Activated CD4-positive, alpha-beta T cell treated with anti-CD3 and anti-CD28 coated beads for 36 hours (primary cell): Measurements from ENCODE around the gene PPP1R1C. TPM values are rescaled to one million over a fixed set of nuclear protein-coding genes. Genes with fewer than 3 reads are reported as not detected.

Experiments used
- total RNA-seq, 2 experiments: library from RNA; stranded (reverse); gene quantifications; one replicate each; pipeline ENCODE4 v1.2.3, GENCODE V29; 2021

The PPP1R1C gene
- total RNA-seq, 2 experiments from 2014 or later: not detected

Other genes starting within 250 kb of the PPP1R1C start
- 10 to 100 TPM; 34.9 to 51.8 TPM for gene ITPRID2, start 94.1 kb upstream of the PPP1R1C start, total RNA-seq